Hepatic stellate cell (primary cell): Measurements from ENCODE around the gene NGEF.
"Not testable (repeated sequence)": the region's sequence is repeated elsewhere in the genome, so short reads cannot be mapped to it uniquely, and the experiment has no call there.

Source experiments
- DNase-seq: peaks from one replicate; pipeline ENCODE4 v3.0.0; 2011; ENCODE audit warnings: low spot score

The NGEF gene

GRCh38 chr2:233013027-233013461 is at the start of gene NGEF:
TSS of gene NGEF (minus strand) at chr2:233013256. CDS start at chr2:232974890, 38,366 bp downstream.
- no peak for DNase-seq

GRCh38 chr2:233062451-233062850 is 49.4 kb upstream of the NGEF start:
- no peak for DNase-seq

- peak; percentile 45 for DNase-seq
Observed at GRCh38 chr2:233061591-233062450, 48.8 kb upstream of the NGEF start.

- DNase-seq = no peak
Observed at GRCh38 chr2:233060980-233061590, 48.0 kb upstream of the NGEF start.

GRCh38 chr2:233060501-233060979 is 47.5 kb upstream of the NGEF start:
- no peak for DNase-seq

- DNase-seq = no peak
Observed at GRCh38 chr2:233059797-233060500, 46.9 kb upstream of the NGEF start, which contains the start of gene INPP5D. TSS of gene INPP5D (plus strand) at chr2:233060342. CDS start at chr2:233060479, 137 bp downstream.

- no peak for DNase-seq
Observed at GRCh38 chr2:233059547-233059796, 46.4 kb upstream of the NGEF start.

- DNase-seq = no peak
Observed at GRCh38 chr2:233058717-233059546, 45.9 kb upstream of the NGEF start.

GRCh38 chr2:233056961-233057605 is 44.0 kb upstream of the NGEF start:
- no peak for DNase-seq

GRCh38 chr2:233055362-233055761 is 42.3 kb upstream of the NGEF start:
- no peak for DNase-seq

GRCh38 chr2:233053928-233054784 is 41.1 kb upstream of the NGEF start:
- DNase-seq = peak; percentile 86

GRCh38 chr2:233052517-233052916 is 39.5 kb upstream of the NGEF start:
- not testable (repeated sequence) for DNase-seq

GRCh38 chr2:233051241-233052149 is 38.4 kb upstream of the NGEF start:
- no peak for DNase-seq

- DNase-seq = no peak
Observed at GRCh38 chr2:233049194-233049761, 36.2 kb upstream of the NGEF start.

GRCh38 chr2:233048569-233049193 is 35.6 kb upstream of the NGEF start:
- DNase-seq = no peak

GRCh38 chr2:233047667-233048066 is 34.6 kb upstream of the NGEF start:
- DNase-seq = no peak

GRCh38 chr2:233047206-233047605 is 34.1 kb upstream of the NGEF start:
- DNase-seq = no peak

GRCh38 chr2:233044974-233045605 is 32.0 kb upstream of the NGEF start:
- DNase-seq = no peak
